Measurements from ENCODE around the gene FREM2. TPM values are rescaled to one million over a fixed set of nuclear protein-coding genes. Genes with fewer than 3 reads are reported as not detected.

Gene FREM2
- total RNA-seq, 1 experiment from 2014 or later, result 0.05 TPM

DNA sequence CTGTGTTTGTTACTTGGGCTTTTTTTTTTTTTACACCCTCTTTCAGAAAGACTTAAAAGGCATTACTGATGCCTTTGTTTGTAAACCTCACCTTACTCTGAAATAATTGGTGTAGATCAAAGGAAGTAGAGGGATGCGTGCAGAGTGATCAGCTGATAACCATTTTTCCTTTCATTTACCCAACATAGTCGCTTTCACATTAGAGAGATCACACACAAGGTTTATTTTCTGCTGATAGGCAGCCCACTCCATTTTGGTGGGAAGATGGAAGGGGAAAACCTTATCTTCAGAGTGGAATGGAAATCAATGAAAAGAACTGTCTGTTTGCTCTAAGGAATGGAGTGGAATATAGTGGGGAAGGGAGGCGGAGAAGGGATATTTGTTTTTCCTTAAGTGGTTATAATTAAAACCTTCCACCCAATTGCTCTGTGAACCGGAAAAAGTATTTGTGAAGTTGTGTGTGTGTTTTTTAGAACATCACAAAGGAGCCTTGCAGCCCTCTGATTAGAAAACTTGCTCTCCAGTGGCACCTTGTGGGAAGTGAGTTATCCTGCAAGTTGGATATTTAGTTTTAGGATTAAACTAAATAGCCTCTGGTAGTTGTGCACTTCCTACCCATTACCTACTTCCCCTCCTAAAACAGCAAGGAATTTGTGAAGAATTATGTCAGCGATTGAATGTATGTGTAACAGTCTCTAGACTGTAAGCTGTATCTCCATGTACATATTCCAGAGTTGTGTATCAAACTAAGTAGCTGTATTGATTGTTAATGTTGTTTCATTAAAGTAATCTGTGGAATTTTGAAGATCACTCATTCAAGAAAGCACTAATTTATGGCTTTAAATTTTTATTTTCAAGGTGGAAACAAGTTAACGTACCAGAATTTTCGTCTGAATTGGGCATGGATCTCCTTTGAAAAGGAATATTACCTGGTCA, 76.8 kb downstream of the FREM2 start:
- H2AFZ ChIP-seq (ENCODE audit: low read depth, low read length, poor library complexity, severe bottlenecking), result no peak overlapping the region
- H3K4me3 ChIP-seq (replicated peaks in 1 of 2; ENCODE audit: low read depth in 1 of 2, low read length in 2 of 2), result no peak overlapping the region
- no peak overlapping the region for H3K4me2 ChIP-seq (ENCODE audit: low read length)
- ChIA-PET CTCF (interaction anchor here (0.7 kb wide), 1 partner anchor 70 kb away, joined by 3 read pairs; no protein-coding TSS in a partner anchor), POLR2A (no interaction called here), RAD21 (ENCODE audit: low non-redundant PET in 1 of 2, low total read pairs in 2 of 2, uncharacterized antibody in 2 of 2, unreplicated experiment in 2 of 2) (no interaction called here)
- no peak overlapping the region for H3K9ac ChIP-seq (ENCODE audit: low read length)
- no peaks in the 10 kb centered on the region for H3K79me2 ChIP-seq (ENCODE audit: insufficient read depth, low read length)
- no peaks in the 10 kb centered on the region for H3K36me3 ChIP-seq (ENCODE audit: control insufficient read depth in 1 of 2, insufficient read depth in 2 of 2, low read length in 2 of 2)
- no peak overlapping the region for H3K27ac ChIP-seq (ENCODE audit: low read depth, low read length)
- TF ChIP-seq, protein P1, sequence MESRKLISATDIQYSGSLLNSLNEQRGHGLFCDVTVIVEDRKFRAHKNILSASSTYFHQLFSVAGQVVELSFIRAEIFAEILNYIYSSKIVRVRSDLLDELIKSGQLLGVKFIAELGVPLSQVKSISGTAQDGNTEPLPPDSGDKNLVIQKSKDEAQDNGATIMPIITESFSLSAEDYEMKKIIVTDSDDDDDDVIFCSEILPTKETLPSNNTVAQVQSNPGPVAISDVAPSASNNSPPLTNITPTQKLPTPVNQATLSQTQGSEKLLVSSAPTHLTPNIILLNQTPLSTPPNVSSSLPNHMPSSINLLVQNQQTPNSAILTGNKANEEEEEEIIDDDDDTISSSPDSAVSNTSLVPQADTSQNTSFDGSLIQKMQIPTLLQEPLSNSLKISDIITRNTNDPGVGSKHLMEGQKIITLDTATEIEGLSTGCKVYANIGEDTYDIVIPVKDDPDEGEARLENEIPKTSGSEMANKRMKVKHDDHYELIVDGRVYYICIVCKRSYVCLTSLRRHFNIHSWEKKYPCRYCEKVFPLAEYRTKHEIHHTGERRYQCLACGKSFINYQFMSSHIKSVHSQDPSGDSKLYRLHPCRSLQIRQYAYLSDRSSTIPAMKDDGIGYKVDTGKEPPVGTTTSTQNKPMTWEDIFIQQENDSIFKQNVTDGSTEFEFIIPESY (IDR thresholded peaks at IDR 0.05; ENCODE audit: extremely low read depth, insufficient replicate concordance, low read length), result no peak
- TF ChIP-seq ELF1 (IDR thresholded peaks at IDR 0.05; ENCODE audit: borderline replicate concordance, low read depth) (no peak), RAD21 (IDR thresholded peaks at IDR 0.05; ENCODE audit: low read depth) (0 out of 2 replicates have a peak, but pooled peaks have one; percentile 18), POLR2A (IDR thresholded peaks at IDR 0.05; ENCODE audit: borderline replicate concordance, extremely low read depth, insufficient read depth, insufficient read length) (no peak)
- TF ChIP-seq, protein P2, sequence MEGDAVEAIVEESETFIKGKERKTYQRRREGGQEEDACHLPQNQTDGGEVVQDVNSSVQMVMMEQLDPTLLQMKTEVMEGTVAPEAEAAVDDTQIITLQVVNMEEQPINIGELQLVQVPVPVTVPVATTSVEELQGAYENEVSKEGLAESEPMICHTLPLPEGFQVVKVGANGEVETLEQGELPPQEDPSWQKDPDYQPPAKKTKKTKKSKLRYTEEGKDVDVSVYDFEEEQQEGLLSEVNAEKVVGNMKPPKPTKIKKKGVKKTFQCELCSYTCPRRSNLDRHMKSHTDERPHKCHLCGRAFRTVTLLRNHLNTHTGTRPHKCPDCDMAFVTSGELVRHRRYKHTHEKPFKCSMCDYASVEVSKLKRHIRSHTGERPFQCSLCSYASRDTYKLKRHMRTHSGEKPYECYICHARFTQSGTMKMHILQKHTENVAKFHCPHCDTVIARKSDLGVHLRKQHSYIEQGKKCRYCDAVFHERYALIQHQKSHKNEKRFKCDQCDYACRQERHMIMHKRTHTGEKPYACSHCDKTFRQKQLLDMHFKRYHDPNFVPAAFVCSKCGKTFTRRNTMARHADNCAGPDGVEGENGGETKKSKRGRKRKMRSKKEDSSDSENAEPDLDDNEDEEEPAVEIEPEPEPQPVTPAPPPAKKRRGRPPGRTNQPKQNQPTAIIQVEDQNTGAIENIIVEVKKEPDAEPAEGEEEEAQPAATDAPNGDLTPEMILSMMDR (IDR thresholded peaks at IDR 0.05 in 2 of 3, conservative IDR thresholded peaks at IDR 0.05 in 1 of 3; ENCODE audit: borderline replicate concordance in 1 of 3, insufficient read depth in 1 of 3, low read depth in 2 of 3, low read length in 2 of 3), result peak in 1 of 3 experiments; percentile 43; a peak in 2 of 6 replicates
- BruUV-seq (replicated peaks), result no TSS peak
- DNase-seq (ENCODE audit: low read depth, low spot score) (no peak), ATAC-seq (no peak; the same call in 1 of the 2 replicates)
- no peaks in the 10 kb centered on the region for H3K9me2 ChIP-seq (ENCODE audit: insufficient read depth)
- no peaks in the 10 kb centered on the region for H4K20me1 ChIP-seq (ENCODE audit: insufficient read depth)
- intact Hi-C loops (cut with micrococcal nuclease), result no loop called here
- H3K9me3 ChIP-seq (ENCODE audit: control insufficient read depth in 1 of 2, insufficient read depth in 1 of 2, low read depth in 1 of 2, low read length in 2 of 2), result no peaks in the 10 kb centered on the region
- no peaks in the 10 kb centered on the region for H3K27me3 ChIP-seq (ENCODE audit: insufficient read depth, low read length)
- no peaks in the 10 kb centered on the region for H3K4me1 ChIP-seq (ENCODE audit: control insufficient read depth in 1 of 2, insufficient read depth in 2 of 2, low read length in 2 of 2)

All from HCT116 (cell line).